Pancreas (tissue), 10 donors: ENCODE results near the gene FHIT. TPM values are rescaled to one million over a fixed set of nuclear protein-coding genes. Genes with fewer than 3 reads are reported as not detected.

Experiments used
- ATAC-seq, 4 donors: fragments of 200-7000 bp; cut with Tn5 transposase; one replicate each; pipeline versions ENCODE4 v1.8.0 to v1.9.1; 2020; ENCODE audit warnings: mild to moderate bottlenecking in 4 of 4, moderate library complexity in 4 of 4
- DNase-seq, 6 donors: peaks; one replicate each; pipeline ENCODE4 v3.0.0-alpha.2; 2020
- FAIRE-seq: peaks from 2 replicates; lab custom pipeline; 2012; peaks lifted over from hg19 to GRCh38; lab: Jason Lieb, UNC
- H3K27ac ChIP-seq, 4 donors: fragments of 200-600 bp; sonication (generic); 1 replicate in 3 of 4; 2 replicates in 1 of 4; pipeline versions ENCODE4 v1.5.0 to v1.8.0; 2020
- H3K27me3 ChIP-seq, 4 donors: fragments of 200-600 bp; one replicate each; pipeline ENCODE4 v1.8.0; 2021
- H3K36me3 ChIP-seq, 3 donors: fragments of 200-600 bp; sonication (generic) in 1 of 3; one replicate each; pipeline versions ENCODE4 v1.5.0 to v1.8.0; 2020 to 2021
- H3K4me1 ChIP-seq, 3 donors: fragments of 200-600 bp; one replicate each; pipeline ENCODE4 v1.8.0; 2021
- H3K4me3 ChIP-seq, 4 donors: fragments of 200-600 bp; sonication (generic) in 2 of 4; one replicate each; pipeline versions ENCODE4 v1.5.0 to v1.8.0; 2020 to 2021
- H3K9me3 ChIP-seq, 4 donors: fragments of 200-600 bp; one replicate each; pipeline ENCODE4 v1.8.0; 2021
- WGBS, 2 donors: extraction: QIAGEN DNeasy Blood & Tissue Kit; methylation state at CpG; one replicate each; pipeline ENCODE4 v1.1.7; 2013; 5-methylcytosine and 5-hydroxymethylcytosine counted together
- intact Hi-C, 3 donors: fragments of 100-400 bp; cut with DNase I; formaldehyde crosslinking; loops; one replicate each; pipeline versions ENCODE4 v1.11.1 to v1.14.2; 2022
- polyA plus RNA-seq, 2 donors: library from polyadenylated mRNA; stranded (reverse); fragments of 200-250 nt; gene quantifications; one replicate each; pipeline ENCODE4 v1.2.3, GENCODE V29; 2013
- total RNA-seq, 6 donors: library from RNA; stranded (reverse); fragmentation: NEBNext Ultra II Directional in 4 of 6; extraction: Animal tissue kit (Norgen Biotek cat#: 25700) in 4 of 6; gene quantifications; one replicate each; pipeline versions ENCODE4 v1.2.1 to v1.2.4, GENCODE V29; 2021 to 2023
- TF ChIP-seq, protein P1 (sequence below), 4 donors: fragments of 200-600 bp; sonication (generic) in 3 of 4; IDR thresholded peaks; one replicate each; pipeline versions ENCODE4 v1.5.0 to v1.8.0; 2021; ENCODE audit warnings: antibody characterized with exemption in 4 of 4
- donor health status: healthy with polysubstance abuse.
- donor health status: DM: no; HTN: no; CAD: no; lungs with moderate emphysema.
- donor health status: DM: no; HTN: no; CAD: no.
- donor health status: control.
- donor health status: control.
- donor health status: Bipolar disorder and iron deficiency.
- donor health status: DM: yes; HTN: yes; CAD: no.
- donor health status: DM: no; HTN: no; CAD: no.
- donor health status: DM: no; HTN: no; CAD: no.
- donor health status: DM: yes; HTN: yes; CAD: no.

Gene FHIT
- total and polyA plus RNA-seq, 8 donors = 4.8 to 15.7 (median 8.0) TPM

DNA sequence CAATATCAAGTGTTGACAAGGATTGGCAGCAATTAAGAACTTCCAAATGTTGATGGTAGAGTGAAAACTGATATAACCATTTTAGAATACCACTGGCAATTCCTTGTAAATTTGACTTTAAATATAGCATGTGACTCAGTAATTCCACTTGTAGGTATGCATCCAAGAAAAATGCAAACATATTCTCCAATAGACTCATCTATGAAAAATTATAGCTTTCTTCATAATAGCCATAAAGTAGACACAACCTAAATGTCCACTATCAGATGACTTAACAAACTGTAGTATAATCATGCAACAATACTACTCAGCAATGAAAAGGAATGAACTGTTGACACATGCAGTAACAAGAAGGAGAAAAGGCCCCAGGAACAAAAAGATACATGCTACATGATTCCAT, 988.1 kb downstream of the FHIT start:
- ATAC-seq (no peak), DNase-seq (no peak), FAIRE-seq (no peak)
- H3K9me3 ChIP-seq = no peaks in the 10 kb centered on the region
- intact Hi-C loops = no loop called here
- H3K4me3 ChIP-seq = no peak overlapping the region
- TF ChIP-seq, protein P1, sequence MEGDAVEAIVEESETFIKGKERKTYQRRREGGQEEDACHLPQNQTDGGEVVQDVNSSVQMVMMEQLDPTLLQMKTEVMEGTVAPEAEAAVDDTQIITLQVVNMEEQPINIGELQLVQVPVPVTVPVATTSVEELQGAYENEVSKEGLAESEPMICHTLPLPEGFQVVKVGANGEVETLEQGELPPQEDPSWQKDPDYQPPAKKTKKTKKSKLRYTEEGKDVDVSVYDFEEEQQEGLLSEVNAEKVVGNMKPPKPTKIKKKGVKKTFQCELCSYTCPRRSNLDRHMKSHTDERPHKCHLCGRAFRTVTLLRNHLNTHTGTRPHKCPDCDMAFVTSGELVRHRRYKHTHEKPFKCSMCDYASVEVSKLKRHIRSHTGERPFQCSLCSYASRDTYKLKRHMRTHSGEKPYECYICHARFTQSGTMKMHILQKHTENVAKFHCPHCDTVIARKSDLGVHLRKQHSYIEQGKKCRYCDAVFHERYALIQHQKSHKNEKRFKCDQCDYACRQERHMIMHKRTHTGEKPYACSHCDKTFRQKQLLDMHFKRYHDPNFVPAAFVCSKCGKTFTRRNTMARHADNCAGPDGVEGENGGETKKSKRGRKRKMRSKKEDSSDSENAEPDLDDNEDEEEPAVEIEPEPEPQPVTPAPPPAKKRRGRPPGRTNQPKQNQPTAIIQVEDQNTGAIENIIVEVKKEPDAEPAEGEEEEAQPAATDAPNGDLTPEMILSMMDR (IDR thresholded peaks at IDR 0.05) = no peak
- H3K27me3 ChIP-seq = no peaks in the 10 kb centered on the region
- H3K36me3 ChIP-seq = no peaks in the 10 kb centered on the region
- no peak overlapping the region for H3K27ac ChIP-seq
- no peaks in the 10 kb centered on the region for H3K4me1 ChIP-seq

DNA sequence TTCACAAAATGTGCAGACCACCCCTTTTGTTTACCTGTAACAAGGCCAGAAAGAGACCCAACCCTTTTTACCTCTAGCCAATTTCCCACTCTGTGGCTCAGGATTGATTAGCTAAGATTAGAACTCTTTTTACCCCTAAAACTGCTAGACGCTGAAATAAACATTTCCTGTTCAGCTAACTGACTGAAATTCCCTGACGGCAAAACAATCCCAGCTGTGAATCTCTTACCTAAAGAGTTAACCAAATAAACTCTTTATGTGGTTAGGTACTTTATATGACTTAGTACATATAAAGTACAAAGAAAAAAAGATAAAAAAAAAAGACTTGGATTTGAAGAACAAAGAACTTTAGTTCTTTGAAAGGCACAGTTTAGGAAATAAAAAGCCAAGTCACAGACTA, 988.7 kb downstream of the FHIT start:
- DNase-seq = no peak
- no peaks in the 10 kb centered on the region for H3K4me1 ChIP-seq
- no peaks in the 10 kb centered on the region for H3K27me3 ChIP-seq
- no peaks in the 10 kb centered on the region for H3K36me3 ChIP-seq
- H3K9me3 ChIP-seq = no peaks in the 10 kb centered on the region
- WGBS, 2 donors = 77 to 81% methylated on average over 2 of the region's 2 CpGs
- H3K27ac ChIP-seq = no peak overlapping the region
- TF ChIP-seq, protein P1 (IDR thresholded peaks at IDR 0.05) = no peak
- no peak overlapping the region for H3K4me3 ChIP-seq
- no peak for FAIRE-seq
- intact Hi-C loops = no loop called here
- ATAC-seq = no peak

DNA sequence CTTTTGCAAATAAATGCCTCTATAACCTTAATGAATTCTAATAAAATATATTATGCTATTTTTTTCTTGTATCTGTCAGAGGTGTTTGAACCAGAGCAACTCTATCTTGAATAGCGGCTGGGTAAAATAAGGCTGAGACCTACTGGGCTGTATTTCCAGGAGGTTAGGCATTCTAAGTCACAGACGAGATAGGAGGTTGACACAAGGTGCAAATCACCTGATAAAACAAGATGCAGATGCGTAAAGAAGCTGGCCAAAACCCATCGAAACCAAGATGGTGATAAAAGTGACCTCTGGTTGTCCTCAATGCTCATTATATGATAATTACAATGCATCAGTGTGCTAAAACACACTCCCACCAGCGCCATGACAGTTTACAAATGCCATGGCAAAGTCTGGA, 990.7 kb downstream of the FHIT start:
- ATAC-seq (no peak), FAIRE-seq (no peak), DNase-seq (no peak)
- intact Hi-C loops = no loop called here
- Histone ChIP-seq H3K4me3 (no peak overlapping the region), H3K36me3 (no peaks in the 10 kb centered on the region), H3K4me1 (no peaks in the 10 kb centered on the region), H3K9me3 (no peaks in the 10 kb centered on the region), H3K27me3 (no peaks in the 10 kb centered on the region), H3K27ac (no peak overlapping the region)
- WGBS, 2 donors = 66% methylated on average over 4 to 5 of the region's 5 CpGs
- TF ChIP-seq, protein P1 (IDR thresholded peaks at IDR 0.05) = no peak

DNA sequence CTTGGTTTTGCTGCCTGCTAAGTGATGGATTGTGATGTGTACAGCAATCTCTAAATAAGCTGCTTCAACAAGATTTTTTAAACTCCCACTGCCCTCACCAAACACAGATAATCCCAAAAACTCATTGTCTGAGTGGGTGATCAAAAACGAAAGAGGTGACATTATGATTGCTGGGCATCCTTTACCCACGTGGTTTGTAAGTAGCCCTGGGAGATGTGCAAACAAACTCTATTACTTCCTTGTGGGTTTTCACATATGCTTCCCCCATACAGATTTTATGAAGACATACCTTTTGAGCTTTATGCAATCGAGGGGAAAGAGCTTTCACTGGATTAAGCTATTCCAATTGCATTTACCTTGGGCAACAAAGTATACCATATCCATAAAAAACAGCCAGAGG, 1000.4 kb downstream of the FHIT start:
- H3K27ac ChIP-seq = no peak overlapping the region
- 46 to 66% methylated on average over 3 of the region's 3 CpGs for WGBS, 2 donors
- no peaks in the 10 kb centered on the region for H3K9me3 ChIP-seq
- H3K36me3 ChIP-seq = no peaks in the 10 kb centered on the region
- no peak for FAIRE-seq
- no peaks in the 10 kb centered on the region for H3K27me3 ChIP-seq
- no peak for DNase-seq
- H3K4me1 ChIP-seq = no peaks in the 10 kb centered on the region
- intact Hi-C loops = no loop called here
- no peak for ATAC-seq
- TF ChIP-seq, protein P1 (IDR thresholded peaks at IDR 0.05) = no peak
- H3K4me3 ChIP-seq = no peak overlapping the region

DNA sequence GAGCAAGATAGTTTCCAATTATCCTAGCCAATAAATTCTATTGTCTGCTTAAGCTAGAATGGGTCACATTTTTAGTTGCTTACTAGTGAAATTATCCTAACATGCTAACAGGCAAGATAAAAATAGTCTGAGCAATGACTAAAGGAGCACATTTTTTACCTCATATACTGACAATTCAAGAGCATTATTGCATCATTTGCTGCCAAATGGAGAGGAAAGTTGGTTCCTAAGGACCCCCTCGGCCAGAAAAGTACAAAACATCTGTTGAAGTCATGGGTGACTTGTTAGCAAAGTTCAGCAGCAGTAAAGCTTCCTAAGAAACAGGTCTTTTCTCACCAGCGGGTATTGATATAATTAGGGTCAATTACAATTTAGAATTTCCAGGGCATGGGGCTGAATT, 1001.0 kb downstream of the FHIT start:
- H3K9me3 ChIP-seq = no peaks in the 10 kb centered on the region
- intact Hi-C loops = no loop called here
- no peak overlapping the region for H3K4me3 ChIP-seq
- H3K36me3 ChIP-seq = no peaks in the 10 kb centered on the region
- ATAC-seq (no peak), FAIRE-seq (no peak), DNase-seq (no peak)
- WGBS, 2 donors = 82 to 84% methylated on average over 2 of the region's 2 CpGs
- H3K27ac ChIP-seq = no peak overlapping the region
- H3K27me3 ChIP-seq = no peaks in the 10 kb centered on the region
- TF ChIP-seq, protein P1 (IDR thresholded peaks at IDR 0.05) = no peak
- no peaks in the 10 kb centered on the region for H3K4me1 ChIP-seq
